Brain microvascular endothelial cell (primary cell): ENCODE measurements around the gene FNDC3B.

Source experiments
- DNase-seq: peaks from one replicate; pipeline ENCODE4 v3.0.0-alpha.2; 2020
- H3K27ac ChIP-seq: fragments of 250-450 bp; sonication (Bioruptor Pico); 2 replicates; pipeline ENCODE4 v1.5.1; 2020; ENCODE audit warnings: mild to moderate bottlenecking, moderate library complexity
- H3K27me3 ChIP-seq: fragments of 250-450 bp; sonication (Bioruptor Pico); replicated peaks from 2 replicates; pipeline ENCODE4 v1.5.1; 2020; ENCODE audit warnings: mild to moderate bottlenecking
- H3K36me3 ChIP-seq: fragments of 250-450 bp; sonication (Bioruptor Pico); replicated peaks from 2 replicates; pipeline ENCODE4 v1.5.1; 2020; ENCODE audit warnings: mild to moderate bottlenecking
- H3K4me3 ChIP-seq: 2 replicates; pipeline ENCODE4 v1.5.1; 2011; ENCODE audit warnings: low read depth, mild to moderate bottlenecking, control low read depth, low read length, moderate library complexity
- CTCF ChIP-seq: IDR thresholded peaks from 2 replicates; pipeline ENCODE4 v1.5.1; 2011; ENCODE audit warnings: low read depth, mild to moderate bottlenecking, moderate library complexity, low read length, control low read depth, inconsistent platforms; ENCODE audit errors: missing control alignments
- in situ Hi-C: cut with HindIII; loops from 2 replicates; pipeline ENCODE4 v1.10.0; 2017; ENCODE audit warnings: low sequenced_read_pairs, low pct_ligation_motif_present

The FNDC3B gene

GRCh38 chr3:172351895-172352466 is 312.6 kb downstream of the FNDC3B start:
- no peak for DNase-seq
- peaks cover 73% of the 10 kb centered on the region for H3K36me3 ChIP-seq
- H3K27me3 ChIP-seq: no peaks in the 10 kb centered on the region
- no peak for TF ChIP-seq CTCF
- no peak overlapping the region for H3K27ac ChIP-seq
- H3K4me3 ChIP-seq: no peak overlapping the region
- in situ Hi-C loops: loop anchor here (25.0 kb wide), 1 partner anchor 310 kb away; no protein-coding TSS in a partner anchor

- DNase-seq: no peak
- peaks cover 69% of the 10 kb centered on the region for H3K36me3 ChIP-seq
- no peaks in the 10 kb centered on the region for H3K27me3 ChIP-seq
- H3K27ac ChIP-seq: no peak overlapping the region
- no peak overlapping the region for H3K4me3 ChIP-seq
- TF ChIP-seq CTCF: no peak
- in situ Hi-C loops: loop anchor here (25.0 kb wide), 1 partner anchor 310 kb away; no protein-coding TSS in a partner anchor
These were observed 313.4 kb downstream of the FNDC3B start for GRCh38 chr3:172352786-172353185.

GRCh38 chr3:172354931-172355499 is 315.6 kb downstream of the FNDC3B start:
- DNase-seq: no peak
- in situ Hi-C loops: loop anchor here (25.0 kb wide), 1 partner anchor 307 kb away; no protein-coding TSS in a partner anchor
- no peaks in the 10 kb centered on the region for H3K27me3 ChIP-seq

GRCh38 chr3:172355836-172356235 is 316.5 kb downstream of the FNDC3B start:
- peaks cover 48% of the 10 kb centered on the region for H3K36me3 ChIP-seq
- peak; percentile 78 for DNase-seq
- TF ChIP-seq CTCF: no peak
- in situ Hi-C loops: loop anchor here (25.0 kb wide), 1 partner anchor 306 kb away; no protein-coding TSS in a partner anchor
- H3K27ac ChIP-seq: no peak overlapping the region
- H3K4me3 ChIP-seq: no peak overlapping the region
- H3K27me3 ChIP-seq: no peaks in the 10 kb centered on the region

More at GRCh38 chr3:172354931-172355499, 315.6 kb downstream of the FNDC3B start:
- no peak for TF ChIP-seq CTCF
- Histone ChIP-seq H3K4me3 (no peak overlapping the region), H3K36me3 (peaks cover 56% of the 10 kb centered on the region), H3K27ac (no peak overlapping the region)

GRCh38 chr3:172356427-172356826 is 317.0 kb downstream of the FNDC3B start:
- Histone ChIP-seq H3K27ac (no peak overlapping the region), H3K36me3 (peaks cover 48% of the 10 kb centered on the region), H3K27me3 (no peaks in the 10 kb centered on the region), H3K4me3 (no peak overlapping the region)
- in situ Hi-C loops: loop anchor here (25.0 kb wide), 1 partner anchor 306 kb away; no protein-coding TSS in a partner anchor
- no peak for DNase-seq
- no peak for TF ChIP-seq CTCF
